HG03571 (cell line): Measurements from ENCODE around the gene CAMTA1.
A peak's percentile ranks its signal among the peaks of the same experiment; 100 is the strongest.
"Not testable (repeated sequence)": the region's sequence is repeated elsewhere in the genome, so short reads cannot be mapped to it uniquely, and the experiment has no call there.

Experiments used
- ATAC-seq: cut with Tn5 transposase; IDR thresholded peaks from one replicate; pipeline ENCODE4 v1.9.1; 2021; ENCODE audit not compliant: unreplicated experiment

Gene CAMTA1

GRCh38 chr1:7689307-7689706 lies 904.1 kb downstream of the CAMTA1 start:
- ATAC-seq, result not testable (repeated sequence)

DNA sequence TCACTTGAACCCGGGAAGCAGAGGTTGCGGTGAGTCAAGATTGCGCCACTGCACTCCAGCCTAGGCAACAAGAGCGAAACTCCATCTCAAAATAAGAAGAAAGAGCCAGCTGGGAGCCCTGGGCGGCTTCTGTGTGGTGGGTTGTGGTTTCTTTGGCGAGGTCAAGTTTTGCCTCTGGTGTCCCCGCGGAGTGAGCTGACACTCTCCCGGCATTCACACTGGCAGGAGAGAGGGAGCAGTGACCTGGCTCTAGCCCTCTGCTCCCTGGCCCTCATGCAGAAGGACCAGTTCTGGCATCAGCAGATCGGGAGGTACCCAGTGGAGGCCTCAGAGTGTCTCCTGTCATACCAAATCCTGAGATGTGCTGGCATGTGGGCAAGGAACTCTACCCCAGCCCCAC lies 904.8 kb downstream of the CAMTA1 start:
- ATAC-seq, result no peak

DNA sequence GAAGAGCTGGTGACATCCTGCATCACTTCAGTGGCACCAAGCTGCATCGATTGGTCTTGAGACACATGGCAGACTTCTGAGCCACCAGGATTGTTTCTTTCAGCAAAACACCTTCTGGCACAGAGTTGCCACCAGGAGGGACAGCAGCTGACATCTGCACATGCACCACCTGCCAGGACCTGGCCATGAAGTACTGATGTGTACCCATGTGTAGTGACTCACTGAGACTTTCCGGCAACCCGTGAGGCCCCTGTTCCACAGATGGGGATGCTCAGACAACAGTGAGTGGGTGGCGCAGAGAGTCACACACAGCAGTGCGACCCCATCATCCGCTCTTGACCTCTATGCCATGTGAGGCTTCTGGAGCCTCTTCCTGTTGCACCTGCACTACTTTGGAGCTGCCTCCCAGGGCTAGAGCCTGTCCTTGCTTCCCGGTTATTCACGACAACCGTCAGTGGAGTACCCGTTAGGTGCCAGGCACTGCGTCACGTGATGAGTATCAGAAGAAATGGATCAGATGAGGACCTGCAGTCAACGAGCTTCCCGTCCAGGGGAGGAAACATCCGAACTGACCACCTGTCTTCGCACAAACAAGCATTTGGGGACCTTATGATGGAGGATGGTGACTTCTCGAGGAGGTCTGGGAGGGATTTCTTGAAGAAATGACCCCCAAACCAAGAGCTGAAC lies 905.4 kb downstream of the CAMTA1 start:
- no peak for ATAC-seq

DNA sequence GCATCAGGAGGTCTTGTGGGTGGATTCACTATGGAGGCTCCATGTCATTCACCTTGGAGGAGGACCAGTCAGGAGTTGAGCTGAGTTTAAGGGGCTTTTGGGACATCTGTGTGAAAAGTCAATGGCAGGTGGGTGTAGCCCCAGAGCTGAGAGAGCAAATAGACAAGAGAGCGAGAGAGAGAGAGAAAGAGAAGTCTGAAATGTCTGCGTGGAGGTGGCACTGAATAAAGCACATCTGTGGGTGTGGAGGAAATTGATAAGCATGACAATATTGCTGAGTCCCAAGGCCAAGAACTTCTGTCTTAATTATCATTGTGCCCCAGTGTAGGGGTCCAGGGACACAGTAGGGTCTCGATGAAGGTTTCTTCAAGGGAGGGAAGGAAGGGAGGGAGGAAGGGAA lies 906.3 kb downstream of the CAMTA1 start:
- ATAC-seq, result no peak

DNA sequence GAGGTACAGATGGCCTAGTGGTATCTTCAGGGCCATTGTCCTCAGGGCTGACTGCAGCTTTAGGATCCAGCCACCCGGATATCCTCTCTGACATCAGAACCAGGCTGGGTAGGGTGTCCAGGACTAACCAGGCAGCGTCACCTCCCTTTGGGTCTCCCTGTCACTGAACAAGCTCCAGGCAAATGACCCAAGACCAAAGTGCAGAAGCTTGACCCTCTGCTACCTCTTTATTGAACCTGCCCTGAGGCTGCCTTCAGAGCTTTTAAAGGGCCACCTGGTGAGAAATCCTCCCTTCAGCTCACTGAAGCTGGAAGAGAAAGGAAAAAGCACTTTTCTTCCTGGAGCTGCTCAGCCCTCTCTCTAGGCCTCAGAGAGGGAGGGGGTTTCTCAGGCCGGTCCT lies 906.8 kb downstream of the CAMTA1 start:
- ATAC-seq, result no peak

DNA sequence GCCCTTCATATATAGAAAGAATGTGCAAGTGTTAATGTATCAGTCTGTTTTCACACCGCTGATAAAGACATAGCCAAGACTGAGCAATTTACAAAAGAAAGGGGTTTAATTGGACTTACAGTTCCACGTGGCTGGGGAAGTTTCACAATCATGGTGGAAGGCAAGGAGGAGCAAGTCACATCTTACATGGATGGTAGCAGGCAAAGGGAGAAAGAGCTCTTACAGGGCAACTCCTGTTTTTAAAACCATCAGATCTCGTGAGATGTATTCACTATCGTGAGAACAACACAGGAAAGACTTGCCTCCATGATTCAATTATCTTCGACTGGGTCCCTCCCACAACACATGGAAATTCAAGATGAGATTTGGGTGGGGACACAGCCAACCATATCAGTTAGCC lies 907.8 kb downstream of the CAMTA1 start:
- ATAC-seq, result not testable (repeated sequence)

- no peak for ATAC-seq
Measured at GRCh38 chr1:7693662-7694061, 908.4 kb downstream of the CAMTA1 start.

DNA sequence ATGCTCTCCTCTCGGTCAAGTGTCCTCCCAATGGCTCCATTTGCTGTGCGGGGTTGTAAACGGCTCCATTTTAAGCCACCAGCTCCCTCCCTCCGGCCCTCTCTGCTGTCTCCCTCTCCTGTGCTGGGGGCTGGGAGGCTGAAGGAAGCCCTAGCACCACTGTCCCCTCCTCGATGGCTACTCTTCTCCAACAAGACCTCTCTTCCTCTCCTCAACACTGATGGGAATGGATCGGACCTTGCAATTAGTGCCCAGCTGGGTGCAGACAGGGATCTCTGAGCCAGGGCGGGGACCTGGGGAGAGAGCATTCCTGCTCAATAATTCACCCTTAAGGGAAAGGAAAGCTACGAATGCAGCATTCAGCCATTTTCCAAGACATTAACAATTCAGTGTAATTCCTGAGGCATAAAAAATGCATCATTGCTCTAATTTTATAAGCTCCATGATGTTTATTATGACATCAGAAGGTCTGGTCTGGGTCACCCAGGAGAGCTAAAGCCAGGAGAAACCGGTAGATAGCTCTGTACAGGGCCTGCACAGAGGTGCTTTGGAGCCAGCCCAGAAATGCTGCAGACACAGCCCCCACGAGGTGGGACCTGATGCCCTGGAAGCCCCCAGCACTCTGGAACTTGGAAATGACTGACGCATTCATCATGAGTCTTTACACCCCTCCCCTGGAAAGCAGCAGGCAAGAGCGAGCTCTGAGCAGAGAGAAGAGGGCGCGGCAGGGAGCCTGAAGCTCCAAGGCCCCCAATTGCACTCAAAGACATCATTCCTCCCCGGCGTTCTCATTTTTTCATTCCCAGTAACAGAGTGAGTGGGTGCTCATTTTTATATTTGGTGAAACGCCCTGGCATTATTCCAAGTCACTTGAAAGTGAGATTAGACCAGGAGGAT lies 909.6 kb downstream of the CAMTA1 start:
- ATAC-seq, result no peak

GRCh38 chr1:7695497-7696117 lies 910.4 kb downstream of the CAMTA1 start:
- no peak for ATAC-seq

GRCh38 chr1:7698641-7699040 lies 913.4 kb downstream of the CAMTA1 start:
- ATAC-seq, result no peak

DNA sequence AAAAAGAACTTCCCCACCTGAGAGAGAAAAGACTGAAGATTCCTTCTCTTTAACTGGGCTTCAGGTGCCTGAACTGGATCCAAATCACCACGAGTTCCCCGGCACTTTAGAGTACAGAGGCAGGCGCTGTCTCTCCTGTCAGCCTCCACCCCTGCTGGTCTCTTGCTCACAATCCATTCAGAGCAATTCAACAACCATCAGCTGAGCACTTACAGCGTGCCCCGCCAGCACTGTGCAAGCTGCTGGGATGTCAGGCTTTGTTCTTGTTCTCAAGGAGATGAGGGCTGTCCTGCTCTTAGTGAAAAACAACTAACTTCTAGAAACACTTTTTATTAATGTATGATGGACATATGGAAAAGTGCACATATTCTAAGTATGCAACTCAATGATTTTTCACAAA lies 917.1 kb downstream of the CAMTA1 start:
- no peak for ATAC-seq

DNA sequence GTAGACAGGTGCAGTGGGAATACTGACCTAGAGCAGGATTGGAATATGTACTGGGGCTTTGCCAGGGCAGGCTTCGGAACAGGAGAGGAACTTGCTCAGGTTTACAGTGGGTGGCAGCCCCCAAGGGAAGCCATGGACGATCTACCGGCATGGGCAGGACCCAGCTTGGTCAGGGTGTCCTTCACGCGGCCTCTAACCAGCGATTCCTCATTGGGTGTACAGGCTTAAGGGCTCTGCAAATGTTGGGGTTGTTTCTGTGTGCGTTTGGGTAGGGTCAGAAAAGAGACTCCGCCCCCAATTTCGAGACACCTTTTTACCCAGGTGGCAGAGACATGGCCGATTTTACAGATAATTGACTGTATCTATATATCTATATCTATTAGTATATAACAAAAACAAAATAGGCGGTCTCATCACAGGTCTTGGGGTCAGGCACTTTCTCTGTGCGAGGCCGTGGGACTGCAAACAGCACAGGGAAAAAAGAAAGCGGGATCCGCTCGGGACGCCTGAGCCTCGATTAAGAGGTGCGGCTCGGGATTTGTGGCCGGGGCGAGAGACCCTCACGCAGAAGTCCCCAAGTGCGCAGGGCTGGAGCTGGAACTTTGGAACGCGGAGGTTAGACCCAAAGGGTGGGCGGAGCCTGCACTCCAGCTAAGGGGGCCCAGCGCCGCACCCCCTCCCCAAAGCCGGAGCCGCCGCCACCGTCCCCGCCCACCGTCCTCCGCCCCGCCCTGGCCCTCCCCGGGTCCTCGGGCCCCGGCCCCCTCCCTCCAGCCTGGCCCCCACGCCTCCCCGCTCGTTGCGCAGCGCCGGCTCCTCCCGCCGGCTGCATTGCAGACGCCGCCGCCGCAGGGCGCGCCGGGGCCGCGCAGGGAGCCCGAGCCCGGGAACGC lies 918.3 kb downstream of the CAMTA1 start:
- ATAC-seq, result no peak

DNA sequence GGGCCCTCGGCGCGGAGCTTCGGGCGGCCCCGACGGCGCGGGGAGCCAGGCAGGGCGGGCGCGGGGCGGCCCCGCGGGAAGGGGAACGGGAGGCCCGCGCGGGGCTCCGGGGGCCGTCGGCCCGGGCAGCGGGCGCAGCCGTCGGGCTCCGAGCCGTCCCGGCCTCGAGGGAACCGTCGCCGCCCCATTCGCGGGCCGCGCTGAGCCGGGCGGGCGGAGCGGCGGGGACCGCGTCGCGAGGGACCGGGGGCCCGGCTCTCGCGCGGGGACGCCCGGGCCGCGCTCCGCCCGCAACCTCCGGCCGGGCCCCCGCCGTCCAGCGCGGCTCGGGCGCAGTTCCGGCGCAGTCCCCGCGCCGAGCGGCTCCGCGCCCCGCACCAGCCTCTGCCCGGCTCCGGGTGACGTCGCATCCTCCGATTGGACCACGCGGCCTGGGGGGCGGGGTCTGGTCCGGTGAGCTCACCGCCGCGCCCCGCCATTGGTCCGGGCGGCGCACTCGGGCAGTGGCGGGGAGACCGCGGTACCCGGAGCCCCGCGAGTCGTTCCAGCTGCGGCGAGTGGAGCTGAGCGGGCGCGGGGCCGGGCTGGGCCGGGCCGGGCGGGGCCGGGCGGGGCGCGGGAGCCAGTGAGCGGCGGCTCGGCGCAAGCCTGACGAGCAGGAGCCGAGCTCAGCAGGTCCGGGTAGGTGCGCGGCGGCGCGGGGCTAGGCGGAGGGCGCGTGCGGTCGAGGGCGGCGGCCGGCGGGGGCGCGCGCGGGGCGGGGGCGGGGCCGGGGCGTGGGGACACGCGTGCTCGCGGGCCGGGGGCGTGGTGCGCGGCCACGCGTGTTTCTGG lies 919.2 kb downstream of the CAMTA1 start:
- peak; percentile 91 for ATAC-seq

DNA sequence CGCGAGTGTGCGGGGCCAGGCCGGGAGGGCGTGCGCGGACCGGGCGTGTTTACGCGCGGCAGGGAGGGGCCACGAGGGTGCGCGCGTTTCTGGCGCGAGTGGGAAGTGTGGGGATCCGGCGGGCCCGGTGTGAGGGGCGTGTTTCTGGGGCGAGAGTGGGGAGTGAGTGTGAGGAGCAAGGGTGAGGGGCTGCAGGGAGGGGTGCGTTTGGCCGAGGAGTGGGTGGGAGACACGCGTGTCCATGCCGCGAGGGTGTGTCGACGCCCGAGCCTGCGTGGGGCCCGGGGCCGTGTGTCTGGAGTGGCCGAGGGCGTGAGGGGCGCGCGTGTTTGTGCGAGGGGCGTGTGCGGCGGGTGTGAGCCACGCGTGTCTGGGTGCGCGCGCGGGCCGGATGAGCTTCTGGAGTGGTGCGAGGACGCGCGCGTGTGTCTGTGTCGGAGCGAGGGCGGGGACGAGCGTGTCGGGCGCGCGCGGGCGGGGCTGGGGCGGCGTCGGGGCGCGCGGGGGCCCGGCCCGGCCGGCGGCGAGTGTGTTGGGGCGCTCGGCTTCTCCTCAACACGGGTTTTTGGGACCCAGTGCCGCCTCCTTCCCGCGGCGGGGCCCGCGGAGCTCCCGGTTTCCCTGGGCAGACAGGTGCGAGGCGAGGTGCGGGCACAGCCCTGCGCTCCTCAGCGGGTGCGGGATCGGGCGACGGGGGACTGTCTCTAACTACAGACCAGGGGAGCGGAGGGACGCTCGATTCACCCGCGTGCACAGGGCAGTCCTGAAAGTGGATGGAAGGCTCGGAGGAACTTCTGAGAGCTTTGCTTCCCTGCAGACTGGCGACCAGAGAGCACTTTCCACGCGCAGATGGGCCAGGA lies 920.0 kb downstream of the CAMTA1 start:
- ATAC-seq, result no peak

DNA sequence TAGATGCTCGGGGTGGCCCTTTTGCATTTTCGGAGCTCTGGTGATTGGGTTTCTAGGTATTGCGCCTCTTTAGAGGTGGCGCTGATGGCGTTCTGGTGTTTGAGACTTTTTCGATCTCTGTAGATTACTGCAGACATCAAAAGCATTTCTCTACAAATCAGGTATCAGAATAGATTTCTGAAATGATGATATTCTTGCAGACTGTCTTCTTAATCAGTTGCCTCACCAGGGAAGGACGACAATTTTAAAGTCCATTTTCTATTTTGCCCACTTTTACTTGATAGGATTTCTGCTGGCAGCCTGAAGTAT lies 920.6 kb downstream of the CAMTA1 start:
- ATAC-seq, result no peak

GRCh38 chr1:7707527-7707926 lies 922.3 kb downstream of the CAMTA1 start:
- ATAC-seq, result no peak

GRCh38 chr1:7708065-7708464 lies 922.8 kb downstream of the CAMTA1 start:
- not testable (repeated sequence) for ATAC-seq

GRCh38 chr1:7710859-7711258 lies 925.6 kb downstream of the CAMTA1 start:
- no peak for ATAC-seq

GRCh38 chr1:7712731-7713323 lies 927.6 kb downstream of the CAMTA1 start:
- ATAC-seq, result no peak
